ENCODE data around the gene WWOX.

WWOX gene

DNA sequence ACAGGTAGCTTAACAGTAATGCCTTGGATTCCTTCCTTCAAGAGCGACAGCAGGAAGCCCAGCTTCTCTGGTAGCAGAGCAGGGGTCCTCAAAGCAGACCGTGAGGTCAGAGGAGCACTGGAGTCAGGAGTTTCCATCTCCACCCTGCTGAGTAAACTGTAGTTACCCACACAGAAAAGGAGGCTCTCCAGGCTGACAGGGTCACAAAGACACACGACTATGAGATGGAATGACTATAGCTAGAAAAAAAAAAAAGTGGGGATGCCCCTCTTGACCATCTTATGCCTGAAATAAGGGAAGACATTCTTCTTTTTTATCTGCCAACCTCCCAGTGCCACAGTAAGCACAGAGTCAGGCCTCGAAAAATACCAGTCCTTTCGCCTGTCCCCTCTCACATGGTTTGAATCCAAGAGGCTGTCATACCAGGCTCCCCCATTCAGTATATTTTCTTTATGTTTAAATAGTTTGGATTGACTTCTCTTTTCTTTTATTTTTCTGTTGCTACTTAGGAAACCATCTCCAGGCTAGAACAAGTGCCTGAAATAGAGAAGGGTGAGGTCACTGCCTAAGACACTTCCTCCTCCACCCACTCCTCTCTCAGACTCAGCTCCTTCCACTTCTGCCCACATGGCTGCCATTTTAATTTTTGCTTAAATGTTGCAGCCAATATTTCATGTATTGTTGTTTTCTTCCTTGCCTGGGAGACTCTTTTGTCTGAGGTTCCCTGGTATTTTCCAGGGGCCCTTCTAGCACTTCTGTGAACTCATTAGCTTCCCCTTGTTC is 793.7 kb downstream of the WWOX start:
- DNase-seq: peak; percentile 86 to 97

DNA sequence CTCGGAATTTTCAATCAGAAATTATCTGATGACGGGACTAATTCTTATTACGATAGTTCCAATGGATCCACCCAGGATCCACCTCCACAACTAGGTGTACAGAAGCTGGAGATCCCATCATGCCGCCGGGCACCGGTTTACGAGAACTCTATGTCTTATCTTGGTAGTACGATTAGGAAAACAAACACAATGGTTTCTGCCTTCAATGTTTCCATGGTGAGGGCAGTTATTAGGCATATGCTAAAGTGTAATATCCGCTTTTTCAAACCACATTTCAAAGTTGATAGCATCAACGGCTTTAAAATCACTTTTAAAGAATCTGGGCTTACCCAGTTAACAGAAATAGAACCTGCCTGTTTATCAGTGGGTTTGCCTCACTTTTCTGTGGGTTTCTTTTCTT is 795.4 kb downstream of the WWOX start:
- DNase-seq: no peak

DNA sequence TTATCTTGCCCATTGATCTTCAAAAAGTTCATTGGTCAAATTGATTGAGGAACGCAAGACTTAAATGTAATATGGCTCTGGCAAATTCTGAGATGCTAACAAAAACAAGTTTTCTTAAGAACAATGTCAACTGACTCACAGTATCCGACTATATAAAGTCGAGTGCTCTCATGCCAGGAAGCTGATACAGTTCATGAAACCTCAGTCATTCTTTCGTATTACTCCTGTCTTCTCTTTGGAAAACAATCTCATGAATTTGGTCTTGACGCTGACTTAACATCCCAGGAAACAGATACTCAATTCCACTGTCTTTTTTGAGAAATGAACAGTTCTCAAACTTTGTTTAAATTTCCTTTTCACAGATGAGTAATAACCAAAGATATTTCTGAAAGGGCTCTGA is 796.2 kb downstream of the WWOX start:
- no peak for DNase-seq

DNA sequence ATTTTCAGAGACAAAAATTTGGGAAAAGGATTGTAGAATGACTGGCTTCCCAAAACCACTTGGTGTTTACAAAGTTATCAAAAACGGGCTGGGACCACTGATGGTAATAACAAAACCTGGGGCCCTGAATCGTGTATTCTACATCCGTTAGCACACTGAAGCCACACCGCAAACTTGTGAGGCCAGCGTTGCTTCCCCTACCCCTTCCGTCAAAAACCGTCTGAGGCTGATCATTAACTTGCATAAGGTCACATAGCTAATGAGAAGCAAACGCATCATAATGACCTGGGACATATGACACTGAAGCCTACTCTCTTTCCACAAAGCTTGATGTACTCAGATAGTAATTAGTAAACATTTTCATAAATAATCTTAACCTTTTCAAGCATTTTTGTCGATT is 796.8 kb downstream of the WWOX start:
- no peak for DNase-seq

DNA sequence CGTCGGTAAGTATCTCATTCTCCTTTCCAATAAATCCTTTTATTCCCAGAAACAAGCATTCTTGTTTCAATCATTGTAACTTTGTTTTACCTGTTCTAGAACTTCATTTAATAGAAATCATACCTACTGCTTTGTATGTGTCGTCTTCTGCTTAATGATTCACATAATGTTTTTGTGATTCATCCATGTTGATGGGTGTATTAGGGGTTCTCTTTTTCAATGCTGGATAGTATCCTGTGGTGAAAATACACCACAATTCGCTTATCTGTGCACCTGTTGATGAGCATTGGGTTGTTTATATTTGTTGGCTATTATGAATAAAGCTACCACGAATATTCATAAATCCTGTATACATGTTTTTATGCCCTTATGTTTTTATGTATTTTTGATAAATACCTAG is 797.8 kb downstream of the WWOX start:
- no peak for DNase-seq

DNA sequence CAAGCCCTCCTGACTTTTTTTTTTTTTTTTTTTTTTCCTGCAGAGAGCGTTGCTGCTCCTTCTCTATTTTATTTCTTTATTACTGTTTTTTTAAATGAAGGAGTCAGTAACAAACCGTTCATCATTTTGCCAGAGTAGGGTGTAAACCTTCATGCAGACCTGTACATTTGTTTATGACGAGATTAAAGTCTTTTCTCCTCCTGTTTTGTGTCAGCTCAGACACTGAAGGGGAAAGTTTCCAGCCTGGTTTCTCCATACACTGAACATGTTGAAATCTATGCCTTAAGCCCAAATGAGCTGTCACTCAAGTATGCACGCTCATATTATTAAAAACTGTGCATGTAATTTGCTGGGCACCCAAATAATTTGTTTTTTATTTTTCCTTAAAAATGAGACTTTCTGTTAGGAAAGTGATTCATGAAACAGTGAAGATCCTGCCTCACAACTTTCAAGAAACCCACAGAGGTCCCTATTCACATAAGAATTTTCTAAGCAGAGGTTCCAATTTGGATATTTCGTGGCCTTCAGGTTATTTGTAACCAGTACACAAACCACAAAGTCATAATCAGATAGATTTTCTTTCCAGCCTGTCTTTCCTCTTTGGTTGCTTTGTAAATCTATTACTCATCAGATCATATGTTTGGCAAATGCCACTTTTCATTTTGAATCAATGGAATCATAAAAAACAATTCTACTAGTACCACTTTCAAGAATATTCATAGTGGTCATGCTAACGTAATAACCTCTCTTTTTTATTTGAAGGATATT is 800.8 kb downstream of the WWOX start:
- DNase-seq: no peak

DNA sequence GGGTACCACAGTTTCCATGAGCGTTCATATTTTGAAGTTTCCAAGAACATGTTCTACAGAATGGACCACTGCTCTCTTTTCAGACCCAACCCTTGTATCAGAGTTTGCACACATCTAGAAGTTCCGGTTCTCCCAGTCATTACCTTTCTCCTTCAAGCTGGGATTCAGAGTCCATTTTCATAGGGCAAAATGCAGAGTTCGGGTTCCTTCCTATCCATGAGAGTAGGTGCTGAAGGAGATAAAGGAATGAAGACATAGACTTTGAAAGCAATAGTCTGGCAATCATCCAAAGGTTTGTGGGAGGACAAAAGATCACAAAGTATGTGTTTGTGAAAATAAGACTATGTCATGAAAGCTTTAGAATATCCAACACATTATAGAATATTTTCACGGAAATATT is 801.5 kb downstream of the WWOX start:
- no peak for DNase-seq

DNA sequence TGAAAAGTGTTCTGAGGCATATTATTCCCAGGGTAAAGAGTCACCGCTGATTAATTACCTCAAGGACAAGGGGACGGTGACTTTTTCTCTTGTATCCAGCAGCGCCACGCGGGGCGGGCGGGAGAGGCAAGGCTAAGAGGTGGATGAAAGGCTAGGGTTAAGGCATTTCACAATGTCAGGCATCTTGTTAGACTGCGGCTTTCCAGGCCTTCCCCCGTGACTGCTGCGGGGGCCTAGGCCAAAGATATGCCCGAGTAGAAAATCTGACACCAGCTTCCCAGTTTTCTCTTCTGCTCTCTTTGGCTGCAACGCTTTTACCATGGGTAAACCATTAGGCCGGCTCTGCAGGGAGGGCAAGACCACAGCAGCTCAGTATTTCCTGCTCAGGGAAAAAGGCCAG is 802.9 kb downstream of the WWOX start:
- DNase-seq: no peak

DNA sequence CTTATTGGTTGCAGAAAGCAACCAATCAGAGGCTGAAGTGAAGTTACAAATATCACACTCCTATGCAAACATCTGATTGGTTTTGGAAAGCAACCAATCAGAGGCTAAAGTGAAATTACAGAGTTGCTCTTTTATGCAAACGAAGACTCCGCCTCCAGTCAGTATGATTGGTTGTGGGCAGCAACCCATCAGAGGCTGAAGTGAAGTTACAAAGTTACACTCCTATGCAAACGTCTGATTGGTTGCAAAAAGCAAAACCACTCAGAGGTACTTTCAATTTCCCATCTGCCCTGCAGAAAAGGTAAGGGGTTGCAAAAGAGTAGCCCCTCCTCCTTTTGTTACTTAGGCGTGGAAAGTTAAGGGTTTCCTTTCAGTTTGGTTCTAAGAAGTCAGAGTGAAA is 803.8 kb downstream of the WWOX start:
- DNase-seq: no peak

DNA sequence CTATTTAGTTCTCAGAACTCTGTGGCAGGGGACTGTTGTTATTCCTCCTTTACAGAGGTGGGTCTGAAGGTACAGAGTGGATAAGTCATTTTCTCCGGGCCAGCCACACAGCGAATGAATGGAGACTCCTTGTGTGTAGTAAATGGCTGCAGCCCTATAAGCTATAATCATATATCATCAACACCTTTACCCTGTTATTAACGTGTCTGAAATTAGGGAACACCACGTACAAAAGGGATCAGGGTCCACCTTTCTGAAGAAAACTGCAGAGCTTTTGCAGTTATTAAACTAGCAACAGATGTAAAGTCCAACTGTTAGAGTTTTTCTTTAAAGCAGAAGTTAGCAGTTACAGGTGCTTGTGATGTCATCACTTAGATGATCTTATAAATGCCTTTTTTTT is 804.4 kb downstream of the WWOX start:
- no peak for DNase-seq

DNA sequence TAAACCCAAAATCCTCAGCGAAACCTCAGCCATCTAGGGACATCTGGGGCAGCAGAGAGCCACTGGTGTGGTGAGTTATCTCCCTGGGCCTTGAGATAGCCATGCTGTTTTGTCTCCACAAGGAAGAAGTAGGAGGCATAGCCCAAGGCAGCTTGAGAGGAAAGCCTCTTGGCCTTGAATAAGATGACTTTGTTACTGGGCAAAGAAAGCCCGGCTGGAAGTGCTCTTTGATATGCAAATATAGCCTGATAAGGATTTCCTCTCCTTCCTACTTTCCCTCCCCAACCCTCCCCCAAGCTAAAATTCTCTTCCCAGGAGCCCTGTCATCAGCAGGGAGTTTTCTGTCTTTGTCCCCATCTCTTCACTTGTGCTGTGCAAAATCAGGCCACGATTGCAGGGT is 806.7 kb downstream of the WWOX start:
- DNase-seq: no peak

DNA sequence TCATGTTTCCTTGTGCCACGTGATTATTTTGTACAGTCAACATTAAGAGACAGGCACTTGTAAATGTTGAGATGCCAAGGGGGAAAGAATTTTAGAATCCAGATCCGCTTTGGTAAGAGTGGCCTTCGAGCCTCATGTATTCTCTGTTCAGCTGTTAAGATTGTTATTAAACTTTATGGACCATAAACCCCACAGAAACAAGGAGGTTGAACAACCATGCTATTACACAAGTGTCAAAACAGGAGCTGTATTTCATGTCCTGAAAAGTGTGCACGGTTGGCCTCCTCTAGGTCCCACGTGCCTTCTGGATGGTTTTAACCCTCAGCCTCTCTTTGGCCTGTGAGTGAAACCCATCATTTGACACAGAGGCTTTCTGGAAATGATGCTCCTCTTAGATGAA is 809.8 kb downstream of the WWOX start:
- DNase-seq: no peak

DNA sequence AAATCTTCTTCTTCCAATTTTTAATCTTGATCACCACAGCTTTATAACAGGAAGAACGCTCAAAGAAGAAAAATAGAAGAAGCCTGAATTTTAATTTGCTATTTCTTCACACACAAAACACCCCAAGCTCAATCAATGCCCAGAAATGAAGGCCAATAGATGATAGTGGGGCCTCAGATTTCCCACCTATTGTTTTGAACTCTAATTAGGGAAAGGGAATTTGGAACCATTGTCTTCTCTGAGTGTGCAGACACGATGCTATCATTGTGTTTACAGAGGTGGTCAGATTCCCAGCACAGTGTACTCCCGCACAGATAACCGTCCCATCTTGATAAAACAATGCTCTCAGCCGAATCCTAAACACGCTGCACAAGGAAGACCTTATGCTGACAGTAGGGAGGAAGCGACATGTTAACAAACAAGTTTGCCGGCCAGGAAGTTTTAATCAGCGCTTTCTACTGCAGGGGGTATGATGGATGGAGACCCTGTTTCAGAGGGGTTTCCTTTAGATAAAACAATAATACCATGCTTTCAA is 816.4 kb downstream of the WWOX start:
- DNase-seq: no peak

DNA sequence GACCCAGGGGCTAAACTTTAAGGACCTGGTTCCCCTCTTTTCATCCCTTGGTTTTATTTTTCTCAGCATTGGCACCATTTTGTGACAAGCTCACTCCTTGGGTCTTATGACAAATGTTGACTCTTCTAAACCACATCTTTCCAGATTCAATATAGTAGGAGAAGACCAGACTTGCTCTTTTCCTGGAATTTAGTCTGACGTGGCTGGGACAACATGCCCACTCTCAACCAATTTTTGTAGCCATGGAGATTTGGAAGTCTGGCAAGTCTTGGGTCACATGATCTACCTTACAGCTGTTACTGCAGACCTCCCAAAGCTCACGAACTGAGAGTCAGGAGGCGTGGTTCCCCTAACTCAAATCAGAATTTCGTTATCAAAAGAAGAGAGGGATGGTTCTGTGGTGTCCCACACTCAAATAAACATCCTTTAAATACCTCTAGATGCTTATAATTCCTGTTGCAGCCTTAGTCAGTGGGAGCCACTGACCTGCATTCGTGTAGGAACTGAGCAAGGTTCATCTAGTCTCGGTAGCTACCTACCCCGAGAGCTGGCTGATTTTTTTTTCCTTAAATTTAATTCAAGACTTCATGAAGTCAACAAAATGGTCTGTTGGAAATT is 817.6 kb downstream of the WWOX start:
- DNase-seq: no peak

DNA sequence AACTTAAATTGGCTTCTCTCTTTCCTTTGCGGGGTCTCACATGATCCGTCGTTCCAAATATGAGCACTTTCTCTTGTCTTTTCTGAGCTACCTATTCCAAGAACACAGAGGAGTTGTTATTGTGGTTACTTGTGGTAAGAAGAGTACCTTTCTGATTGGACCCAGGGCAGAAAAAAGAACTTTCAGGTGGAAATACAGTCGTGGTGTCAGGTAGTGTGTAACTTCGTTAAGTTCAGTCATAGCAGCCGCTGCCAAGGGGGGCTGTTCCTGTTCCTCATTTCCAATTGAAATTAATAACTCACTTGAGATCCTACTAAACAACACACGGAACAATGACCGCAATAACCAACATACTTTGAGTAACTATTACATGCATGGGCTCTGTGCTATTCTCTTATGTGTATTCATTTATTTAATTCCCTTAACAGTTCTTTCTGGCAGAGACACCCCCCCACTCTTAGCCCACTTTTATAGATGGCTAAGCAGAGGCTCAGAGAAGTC is 819.4 kb downstream of the WWOX start:
- no peak for DNase-seq

DNA sequence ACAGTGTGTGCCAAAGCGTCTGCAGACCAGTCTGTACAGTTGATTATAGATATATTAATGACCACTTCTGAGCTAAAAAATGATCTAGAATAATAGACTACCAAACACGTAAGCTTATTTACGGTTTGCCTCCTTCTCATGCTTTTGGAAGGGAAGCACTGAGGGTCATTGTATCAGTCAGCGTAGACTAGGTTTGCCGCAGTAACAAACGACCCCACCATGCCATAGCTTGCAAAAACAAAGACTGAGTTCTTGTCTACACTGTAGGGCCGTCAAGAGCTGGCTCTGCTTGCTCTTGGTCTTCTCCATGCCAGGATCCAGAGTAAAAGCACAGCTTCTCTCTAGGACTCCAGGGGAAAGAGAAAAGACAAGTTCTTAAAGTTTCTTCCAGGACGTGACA is 820.4 kb downstream of the WWOX start:
- no peak for DNase-seq

DNA sequence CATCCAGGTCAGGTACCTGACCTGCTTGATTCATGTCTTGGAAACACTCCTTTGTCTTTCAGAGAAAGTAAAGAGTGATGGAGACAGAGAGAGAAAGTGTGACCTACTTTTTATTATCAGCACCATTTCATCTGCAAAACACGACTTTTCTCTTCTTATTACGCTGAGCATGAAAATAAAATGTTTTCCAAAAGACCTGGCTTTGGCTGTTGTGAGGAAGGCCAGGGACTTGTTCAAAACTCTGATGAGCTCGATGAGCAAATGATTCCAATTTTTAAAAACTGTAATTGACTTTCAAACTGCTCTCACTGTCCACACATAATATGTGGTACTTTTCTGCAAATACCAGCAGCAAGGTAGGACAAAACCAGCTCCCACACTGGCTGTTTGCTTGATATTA is 821.2 kb downstream of the WWOX start:
- no peak for DNase-seq

DNA sequence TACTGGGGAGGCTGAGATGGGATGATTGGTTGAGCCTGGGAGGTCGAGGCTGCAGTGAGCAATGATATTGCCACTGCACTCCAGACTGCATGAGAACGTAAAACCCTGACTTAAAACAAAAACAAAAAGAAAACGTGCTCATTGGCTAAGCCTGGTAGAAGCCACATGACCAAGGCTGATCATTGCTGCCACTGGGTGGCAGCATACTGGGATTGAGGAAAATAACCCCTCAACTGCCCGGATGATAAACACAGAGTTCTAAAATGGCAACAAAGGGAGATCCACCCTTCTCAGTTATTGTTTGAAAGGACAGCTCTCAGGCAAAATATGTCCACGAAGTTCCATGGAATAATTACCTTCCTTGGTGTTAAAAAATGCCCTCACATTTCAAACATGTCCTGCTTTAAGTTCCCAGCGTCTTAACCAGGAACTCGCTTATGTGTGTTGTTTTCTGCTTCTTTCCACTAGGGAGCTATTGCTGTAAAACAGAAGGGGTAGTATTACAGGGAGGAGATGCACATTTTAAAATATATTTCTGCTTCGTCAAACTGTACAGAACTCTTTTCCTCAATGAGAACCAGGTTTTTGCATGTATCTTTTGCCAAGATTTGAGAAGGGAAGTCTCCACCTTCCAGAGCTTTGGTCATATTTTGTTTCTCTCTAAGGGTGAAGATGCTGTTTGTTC is 825.8 kb downstream of the WWOX start:
- DNase-seq: peak; percentile 20 to 65

DNA sequence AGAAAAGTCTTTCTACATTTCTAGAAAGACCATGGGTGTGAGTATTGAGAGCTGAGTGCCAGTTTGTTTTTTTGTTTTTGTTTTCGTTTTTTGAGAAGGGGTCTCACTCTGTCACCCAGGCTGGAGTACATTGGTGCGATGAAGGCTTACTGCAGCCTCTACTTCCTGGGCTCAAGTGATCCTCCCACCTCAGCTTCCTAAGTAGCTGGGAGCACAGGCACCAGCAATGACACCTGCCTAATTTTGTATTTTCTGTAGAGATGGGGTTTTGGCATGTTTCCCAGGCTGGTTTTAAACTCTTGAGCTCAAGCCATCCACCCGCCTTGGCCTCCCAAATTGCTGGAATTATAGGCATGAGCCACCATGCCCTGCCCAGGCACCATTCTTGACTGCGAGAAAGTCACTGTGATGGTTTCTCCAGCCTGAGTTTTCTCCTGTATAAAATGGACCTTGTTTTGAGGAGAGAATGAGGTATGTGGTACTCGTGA is 827.3 kb downstream of the WWOX start:
- DNase-seq: no peak

DNA sequence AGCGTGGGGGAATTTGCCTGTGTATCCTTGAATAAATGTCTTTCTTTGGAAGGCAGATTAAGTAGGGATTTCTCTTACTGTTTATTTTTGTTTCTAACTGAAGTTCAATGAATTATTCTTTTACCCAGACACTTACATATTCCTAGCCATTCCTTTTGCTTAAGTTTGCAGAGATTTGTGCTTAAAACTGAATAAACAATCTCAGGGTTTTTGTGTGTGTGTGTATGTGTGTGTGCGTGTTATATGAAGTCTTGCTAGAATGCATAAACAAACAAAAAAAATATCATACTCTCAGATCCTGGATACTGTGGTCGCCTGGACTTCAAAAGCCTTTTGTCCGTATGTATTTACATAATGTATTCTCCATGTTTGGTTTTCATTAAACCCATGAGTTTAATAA is 828.3 kb downstream of the WWOX start:
- DNase-seq: no peak

DNA sequence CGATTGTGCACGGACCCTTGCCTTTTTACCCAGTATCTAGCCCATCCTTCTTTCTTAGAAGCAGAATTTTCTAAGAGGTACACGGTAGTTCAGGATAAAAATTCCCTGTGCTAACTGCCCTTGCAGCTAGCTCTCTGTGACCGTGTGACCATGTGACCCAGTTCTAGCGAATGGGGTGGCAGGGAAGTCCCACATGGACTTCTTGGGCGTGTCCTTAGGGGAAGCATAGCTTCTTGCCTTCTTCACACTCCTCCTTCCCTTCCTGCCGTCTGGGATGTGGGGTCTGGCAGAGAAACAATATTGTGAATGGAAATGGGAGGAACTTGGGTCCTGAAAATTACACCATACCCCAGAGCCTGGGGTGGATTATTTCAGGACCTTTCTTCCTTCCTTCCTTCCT is 830.4 kb downstream of the WWOX start:
- no peak for DNase-seq

DNA sequence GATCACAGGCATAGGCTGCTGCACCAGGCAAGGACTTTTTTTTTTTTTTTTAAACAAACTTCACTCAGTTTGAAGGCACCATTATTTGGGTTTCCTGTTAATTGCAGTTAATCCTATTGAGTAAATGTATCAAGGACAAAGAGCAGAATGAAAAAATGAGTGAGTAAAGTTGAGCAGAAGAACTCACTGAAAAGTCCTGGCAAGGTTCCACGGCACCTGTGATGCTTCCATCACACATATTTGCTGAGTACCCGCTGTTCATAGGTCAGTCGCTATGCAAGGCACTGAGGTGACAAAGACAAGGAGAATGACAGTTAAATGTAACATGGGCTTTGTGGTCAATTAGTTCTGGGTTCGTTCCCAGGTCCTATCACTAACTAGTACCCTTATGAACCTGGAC is 831.1 kb downstream of the WWOX start:
- DNase-seq: no peak

DNA sequence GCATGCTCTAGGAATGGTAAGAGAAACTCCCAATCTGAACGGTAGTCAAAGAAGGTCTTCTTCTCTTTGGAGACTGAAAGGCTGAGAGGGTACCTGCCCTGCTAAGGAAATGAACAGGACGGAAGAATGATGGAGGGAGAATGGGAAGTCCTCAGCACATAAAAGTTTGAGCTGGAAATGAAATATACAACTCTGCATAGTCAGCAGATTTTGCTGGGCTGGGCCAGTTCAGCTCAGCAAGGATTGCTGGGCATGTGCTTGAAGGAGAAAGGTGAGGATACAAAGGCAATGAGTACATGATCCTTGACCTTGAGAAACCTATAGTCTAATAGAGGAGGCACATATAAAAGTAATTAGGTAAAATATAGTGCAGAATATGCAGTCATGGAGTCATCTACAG is 831.8 kb downstream of the WWOX start:
- DNase-seq: no peak

All from inflammatory macrophage treated with lipopolysaccharide for 1 hour (primary cell).